OCI-M1 (cell line): ENCODE data around the gene MPP2.
"Not testable (repeated sequence)": the region's sequence is repeated elsewhere in the genome, so short reads cannot be mapped to it uniquely, and the experiment has no call there.

Source experiments
- DNase-seq: peaks from one replicate; lab custom pipeline; 2025; lab: John Stamatoyannopoulos, UW

Gene MPP2

DNA sequence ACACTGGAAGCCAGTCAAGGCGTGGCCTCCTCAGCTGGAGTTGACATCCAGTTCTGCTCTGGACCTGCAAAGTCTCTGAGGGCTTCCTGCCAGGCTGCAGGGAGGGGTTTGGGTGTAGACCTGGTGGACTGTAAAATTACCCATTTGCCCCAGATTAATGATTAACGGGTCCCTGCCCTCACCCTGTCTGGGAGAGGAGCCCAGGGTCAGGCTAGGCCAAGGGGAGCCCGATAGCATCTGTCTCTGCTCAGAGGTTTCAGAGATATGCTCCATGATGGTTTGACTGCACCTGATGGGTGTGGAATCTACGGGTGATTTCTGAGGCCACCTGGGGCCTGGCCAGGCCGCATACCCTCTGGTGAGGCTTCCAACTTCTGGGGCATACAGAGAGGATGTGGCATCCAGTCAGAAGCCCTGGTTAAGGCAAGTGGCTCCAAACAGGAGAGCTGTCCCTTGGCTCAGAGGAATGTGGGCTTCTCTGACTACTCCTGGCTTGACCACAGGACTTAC, 23.8 kb upstream of the MPP2 start:
- no peak for DNase-seq

DNA sequence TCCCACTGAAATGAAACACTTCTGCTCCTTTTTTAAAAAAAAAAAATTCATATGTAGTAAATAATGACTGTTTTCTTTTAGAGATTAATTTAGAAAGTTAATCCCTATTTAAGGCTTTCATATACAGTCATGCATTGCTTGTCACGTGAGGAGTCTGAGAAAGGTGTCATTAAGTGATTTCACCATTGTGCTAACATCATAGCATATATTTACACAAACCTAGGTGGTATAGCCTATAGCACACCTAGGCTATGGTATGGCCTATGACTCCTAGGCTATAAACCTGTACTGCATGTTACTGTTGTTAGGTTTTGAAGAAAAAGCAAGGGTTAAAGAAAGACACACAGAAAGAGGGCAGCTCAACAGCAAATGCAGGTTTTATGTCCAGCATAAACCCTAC, 21.3 kb upstream of the MPP2 start:
- DNase-seq: no peak

DNA sequence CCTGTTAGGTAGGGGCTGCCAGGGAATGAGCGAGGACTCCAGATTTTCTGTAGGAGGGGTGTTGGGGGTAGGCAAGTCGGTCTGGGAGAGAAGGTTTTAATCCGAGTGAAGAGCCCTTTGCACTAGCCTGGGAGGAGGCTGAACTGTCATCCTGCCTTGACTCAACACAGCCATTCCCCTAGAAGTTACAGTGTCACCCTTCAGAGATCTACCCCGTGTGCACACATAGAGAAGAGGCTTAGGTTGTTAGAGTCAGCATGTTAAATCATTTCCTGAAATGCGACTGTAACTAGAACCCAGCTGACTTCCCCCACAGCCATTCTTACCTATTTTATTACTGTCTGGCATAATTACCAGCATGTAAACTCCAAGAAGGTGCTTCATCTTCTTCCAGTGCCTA, 20.6 kb upstream of the MPP2 start:
- not testable (repeated sequence) for DNase-seq

DNA sequence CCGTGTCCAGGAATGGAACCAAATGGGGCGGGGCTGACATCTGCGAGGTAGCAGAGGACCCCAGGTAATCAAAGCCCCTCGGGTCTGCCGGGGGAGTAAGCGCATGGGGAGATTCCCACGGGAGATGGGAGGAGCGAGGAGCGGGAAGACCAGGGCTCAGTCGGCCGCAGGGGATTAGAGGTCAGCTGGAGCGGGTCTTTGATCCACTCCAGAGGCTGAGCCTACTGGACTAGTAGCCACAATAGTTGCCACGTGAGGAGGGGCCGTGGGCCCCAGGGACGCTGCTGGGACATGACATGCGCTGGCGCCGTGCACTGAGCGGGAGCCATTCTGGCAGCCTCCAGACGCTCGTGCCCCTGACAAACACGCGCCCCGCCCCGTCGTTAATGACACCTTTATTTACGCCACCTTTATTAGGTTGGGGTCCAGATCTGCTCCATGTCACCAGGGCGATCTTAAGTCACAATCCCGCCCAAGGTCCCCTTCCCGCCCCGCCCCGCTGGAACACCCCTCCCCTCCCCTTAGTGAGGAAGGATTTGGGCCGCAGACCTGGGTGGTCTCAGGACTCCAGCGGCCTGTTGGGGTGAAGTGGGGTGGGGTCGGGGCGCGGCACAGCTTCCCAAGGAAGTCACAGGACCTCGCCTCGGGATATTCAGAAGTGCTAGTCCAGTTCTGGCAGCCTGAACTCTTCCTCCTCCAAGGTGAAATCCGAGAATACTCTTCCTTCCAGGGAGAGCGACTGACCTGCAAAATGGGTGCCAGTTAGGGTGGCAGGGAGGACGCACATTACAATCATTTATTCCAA, 19.9 kb upstream of the MPP2 start:
- no peak for DNase-seq

DNA sequence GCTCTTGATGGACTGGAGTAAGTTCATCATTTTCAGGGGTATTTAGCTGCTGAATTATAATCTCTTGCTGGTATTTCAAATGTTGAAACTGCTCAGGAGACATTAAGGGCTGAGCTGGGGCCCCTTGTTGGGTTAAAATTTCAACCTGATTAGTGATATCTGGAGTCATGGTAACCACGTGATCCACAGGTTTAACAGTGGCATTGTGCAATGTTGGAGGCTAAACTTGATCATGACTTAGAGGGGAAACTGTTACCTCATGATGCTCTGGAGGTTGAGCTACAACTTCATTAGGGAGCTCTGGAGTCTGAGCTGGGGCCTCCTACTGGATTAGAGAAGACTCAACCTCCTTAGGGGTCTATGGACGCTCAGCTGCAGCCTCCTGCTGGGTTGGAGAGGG, 17.2 kb upstream of the MPP2 start:
- DNase-seq: no peak

DNA sequence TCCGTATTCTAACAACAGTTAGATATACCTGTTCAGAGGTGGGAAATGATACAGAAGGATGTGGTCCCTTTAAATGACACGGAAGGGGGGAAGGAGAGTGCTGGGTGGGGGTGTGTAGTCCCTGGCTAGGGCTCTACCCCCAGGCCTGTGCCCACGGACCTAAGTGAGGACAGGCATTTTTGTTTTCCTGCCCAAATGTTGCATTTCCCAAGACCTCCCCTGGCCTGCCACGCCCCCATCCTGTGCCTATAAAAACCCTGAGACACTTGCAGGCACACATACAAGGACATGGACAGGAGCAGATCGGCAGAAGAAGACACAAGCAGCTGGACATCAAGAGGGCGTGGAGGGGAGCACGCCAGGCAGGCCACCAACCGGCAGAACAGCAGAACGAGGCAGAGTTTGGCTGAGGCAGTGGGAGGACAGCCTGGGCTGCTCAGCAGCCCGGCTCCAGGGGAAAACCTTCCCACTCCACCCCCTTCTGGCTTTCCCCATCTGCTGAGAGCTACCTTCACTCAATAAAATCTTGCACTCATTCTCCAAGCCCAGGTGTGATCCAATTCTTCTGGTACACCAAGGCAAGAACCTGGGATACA, 13.3 kb upstream of the MPP2 start:
- no peak for DNase-seq

DNA sequence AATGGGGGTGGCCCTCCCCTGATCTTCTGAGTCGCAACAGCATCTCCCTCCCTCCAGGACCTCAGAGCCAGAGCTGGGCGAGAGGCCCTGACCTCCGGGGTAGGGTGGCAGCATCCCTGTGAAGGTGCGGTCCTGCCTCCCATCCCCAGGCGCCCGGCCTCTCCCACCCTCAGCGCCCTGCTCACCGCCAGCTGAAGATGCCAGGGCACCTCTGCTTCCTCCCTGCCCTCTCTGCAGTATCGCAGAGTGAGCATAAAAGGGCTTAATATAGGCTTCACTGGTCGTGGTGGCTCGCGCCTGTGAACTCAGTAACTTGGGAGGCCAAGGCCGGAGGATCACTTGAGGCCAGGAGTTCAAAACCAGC, 10.7 kb upstream of the MPP2 start:
- DNase-seq: no peak

DNA sequence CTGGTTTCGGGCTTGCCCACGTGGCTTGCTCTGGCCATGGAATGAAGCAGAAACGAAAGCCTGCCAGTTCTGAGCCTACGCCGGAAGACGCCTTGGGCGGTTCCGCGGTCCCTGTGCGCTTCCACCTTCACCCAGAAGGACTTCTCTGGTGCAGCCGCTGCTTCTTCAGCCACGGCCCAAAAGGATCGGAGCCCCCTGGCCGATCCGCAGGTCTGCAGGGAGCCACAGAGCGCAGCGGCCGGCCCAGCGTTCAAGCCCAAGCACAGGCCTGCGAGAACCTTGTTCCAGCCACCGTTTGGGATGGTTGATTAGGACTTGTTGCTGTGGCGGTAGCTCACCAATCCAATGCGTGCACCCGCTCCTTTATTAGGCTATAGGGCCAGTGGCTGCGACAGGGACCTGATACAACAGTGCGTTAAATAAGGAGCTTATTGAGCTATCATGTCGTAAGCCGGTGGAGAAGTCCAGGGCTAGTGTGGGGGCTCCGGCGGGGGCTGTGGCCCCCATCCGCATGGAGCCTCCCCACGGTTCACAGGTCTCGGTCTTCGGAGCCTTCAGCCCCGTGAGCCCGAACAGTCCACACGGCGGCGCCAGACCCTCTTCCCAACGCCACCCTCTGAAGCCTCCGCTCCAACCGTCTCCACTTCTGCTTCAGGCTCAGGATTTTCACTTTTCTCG, 10.2 kb upstream of the MPP2 start:
- DNase-seq: no peak

DNA sequence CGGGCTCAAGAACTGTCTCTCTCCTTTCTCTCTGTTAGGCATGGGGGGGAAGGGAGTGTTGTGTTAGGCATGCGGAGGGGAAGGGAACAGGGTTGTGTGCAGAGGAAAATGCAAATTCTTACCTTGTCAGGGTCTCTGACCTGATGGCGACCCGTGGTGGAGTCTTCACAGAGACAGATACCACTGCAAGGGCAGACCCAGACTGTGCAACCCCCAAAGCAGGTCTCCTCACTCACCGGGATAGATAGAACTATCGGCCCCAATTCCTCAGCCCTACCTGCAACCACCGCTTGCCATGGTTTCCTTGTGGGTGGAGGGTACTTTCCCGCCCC, 9.6 kb upstream of the MPP2 start:
- DNase-seq: no peak

DNA sequence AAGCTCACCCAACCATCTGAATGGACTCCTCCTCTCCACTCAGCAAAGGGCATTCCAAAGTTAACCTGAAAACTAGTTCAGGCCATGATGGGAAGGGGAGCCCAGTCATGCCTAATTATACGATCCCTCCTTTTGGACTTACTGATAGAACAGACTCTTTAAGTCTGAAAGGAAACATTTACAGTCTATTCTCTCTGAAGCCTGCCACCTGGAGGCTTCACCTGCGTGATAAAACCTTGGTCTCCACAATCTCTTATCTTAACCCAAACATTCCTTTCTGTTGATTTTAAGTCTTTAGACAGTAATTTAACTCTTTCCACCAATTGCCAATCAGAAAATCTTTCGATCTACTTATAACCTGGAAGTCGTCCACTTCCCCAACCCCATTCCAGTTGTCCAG, 9.0 kb upstream of the MPP2 start:
- DNase-seq: no peak

DNA sequence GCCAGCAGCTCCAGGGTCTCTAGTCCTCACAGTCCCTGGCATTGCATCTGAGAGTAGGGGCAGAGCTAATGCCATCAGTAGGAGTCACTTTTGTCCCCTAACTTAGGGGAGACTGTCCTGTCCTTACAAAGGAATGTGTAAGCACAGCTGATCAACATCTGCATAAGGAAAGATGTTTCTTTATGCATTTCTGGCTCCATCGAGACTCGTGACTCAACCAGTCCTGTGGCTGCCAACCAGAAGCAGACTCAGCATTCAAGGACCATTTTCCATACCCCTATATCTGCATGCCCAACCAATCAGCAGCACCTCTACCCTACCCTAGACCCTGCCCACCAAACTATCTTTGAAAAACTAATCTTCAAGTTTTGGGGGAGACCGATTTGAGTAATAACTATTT, 8.2 kb upstream of the MPP2 start:
- no peak for DNase-seq

DNA sequence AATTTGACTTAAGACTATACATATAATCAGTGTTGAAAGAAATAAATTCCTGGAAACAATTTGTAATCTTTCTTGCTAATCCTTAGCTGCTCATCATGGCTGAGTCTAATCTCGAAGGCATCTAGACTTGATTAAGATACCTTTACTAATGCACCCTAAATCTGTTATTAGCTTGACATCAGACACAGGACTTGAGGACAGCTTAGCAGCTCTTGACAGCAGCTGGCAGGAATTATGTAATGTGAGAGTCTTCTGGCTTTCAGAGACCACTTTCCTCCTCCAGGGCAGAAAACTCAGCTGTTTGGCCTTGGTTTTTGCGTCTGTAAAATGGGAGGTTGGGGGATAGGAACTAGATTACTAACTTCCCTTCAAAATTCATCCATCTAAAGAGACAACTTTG, 7.1 kb upstream of the MPP2 start:
- no peak for DNase-seq

DNA sequence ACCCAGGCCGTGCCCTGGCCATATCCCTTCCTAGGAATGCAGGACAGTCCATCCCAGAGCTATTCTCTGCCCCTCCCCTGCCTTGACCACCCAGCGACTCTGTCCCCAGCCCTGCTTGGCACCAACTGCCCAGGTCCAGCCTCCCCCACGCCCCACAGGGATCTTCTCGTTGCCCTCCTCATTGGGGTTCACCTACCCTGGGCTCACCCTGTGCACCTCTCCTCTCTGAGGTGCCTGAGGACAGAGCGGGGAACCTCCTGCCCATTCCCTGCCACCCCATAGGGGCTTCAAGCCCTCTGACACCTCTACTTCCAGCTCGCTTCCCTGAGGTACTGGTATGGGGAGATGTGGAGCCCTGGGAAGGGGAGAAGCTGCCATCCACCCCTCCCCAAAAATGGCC, 6.2 kb upstream of the MPP2 start:
- DNase-seq: no peak

DNA sequence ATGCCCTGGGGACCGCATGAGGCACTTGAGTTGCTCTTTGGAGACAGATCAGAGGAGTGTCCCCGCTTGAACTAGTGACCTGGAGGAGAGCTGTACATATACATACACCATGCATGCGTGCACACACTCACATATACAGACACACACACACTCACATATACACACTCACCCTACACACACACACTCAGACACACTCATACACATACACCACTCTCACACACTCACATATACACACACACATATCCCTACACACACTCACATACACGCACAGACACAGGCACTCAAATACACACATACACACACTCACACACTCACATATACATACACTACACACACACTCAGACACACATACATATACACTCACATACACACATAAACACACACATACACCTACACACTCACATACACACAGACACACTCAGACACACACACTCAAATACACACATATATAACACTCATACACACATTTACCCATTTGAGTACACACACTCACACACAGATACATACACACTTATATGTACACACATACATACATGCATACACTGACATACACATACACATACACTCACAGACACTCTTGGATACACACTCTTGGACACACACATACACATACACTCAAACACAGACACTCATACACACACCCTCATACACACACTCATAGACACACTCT, 5.4 kb upstream of the MPP2 start:
- no peak for DNase-seq

DNA sequence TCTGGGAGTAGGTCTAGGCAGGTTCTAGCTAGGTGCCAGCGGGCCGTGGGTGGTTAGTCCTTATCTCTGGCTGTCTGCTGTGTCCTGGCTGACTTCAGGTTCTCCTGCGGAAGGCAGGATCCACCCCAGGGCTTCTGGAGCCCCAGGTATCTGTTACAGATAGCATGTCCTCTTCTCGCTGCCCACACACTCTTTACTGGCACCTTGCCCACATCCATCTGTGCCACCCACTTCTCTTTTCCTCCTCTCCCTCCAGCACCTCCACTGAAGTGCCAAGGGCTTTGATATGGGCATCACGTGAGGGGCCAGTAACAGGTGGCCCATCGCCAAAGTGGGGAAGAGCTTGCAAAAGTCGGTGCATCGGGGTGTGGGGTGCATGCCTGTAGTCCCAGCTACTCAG, 4.6 kb upstream of the MPP2 start:
- no peak for DNase-seq

DNA sequence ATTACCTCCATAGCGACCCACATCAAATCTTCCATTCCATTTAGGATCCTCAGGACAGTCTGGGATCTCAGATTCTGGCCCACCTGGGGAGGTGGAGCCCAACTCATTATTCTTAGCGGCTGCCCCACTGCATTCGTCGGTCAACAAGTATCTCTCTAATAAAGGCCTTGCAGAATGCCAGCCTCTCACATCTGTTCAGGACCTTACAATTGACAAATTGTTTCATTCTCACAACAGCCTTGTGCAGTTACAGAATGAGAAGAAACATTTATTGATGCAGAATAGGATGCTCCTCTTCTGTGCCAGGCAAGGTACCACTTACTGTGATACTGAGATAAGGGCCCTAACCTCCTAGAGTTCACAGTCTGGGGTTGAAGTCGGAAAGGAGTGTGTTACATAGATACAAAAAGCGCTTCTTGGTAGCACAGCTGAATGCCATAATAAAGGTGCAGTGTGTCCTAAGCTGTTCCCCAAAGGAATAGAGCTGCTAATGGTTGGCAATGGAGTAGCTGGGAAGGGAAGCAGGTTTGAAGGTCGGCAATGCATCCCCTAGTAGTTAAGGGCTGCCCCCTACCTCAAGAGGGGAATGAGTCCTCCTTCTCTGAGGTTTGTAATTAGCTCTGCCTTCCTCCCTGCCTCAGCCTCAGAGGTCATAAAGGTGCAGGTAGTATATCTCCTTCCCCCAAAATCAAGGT, 2.3 kb upstream of the MPP2 start:
- no peak for DNase-seq

DNA sequence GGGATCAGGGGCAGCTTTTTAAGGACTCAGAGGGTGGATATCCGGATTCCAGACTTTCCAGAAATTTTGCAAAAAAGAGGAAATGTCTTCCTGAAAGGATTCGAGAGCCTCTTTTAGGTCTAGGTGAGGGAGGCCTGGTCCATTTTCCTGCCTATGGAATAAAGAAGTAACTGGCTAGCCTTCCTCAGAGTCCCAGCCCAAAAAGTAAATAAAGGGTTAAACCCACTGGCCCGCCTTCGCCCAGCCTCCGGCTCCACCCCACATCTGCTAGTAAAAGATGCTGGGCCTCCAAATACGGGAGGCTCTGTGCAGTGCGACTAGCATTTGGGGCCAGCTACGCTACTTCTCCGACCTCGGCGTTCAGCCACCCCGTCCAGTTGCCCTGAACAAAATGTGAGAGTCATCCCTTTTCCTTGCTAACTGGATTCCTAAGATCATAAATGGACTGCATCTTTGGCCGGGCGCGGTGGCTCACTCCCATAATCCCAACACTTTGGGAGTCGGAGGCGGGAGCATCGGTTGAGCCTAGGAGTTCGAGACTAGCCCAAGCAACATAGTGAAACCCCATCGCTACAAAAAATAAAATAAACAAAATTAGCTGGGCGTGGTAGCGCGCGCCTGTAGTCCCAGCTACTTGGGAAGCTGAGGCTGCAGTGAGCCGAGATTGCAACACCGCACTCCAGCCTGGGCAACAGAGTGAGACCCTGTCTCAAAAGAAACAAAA, 824 bp upstream of the MPP2 start:
- peak; percentile 58 for DNase-seq

DNA sequence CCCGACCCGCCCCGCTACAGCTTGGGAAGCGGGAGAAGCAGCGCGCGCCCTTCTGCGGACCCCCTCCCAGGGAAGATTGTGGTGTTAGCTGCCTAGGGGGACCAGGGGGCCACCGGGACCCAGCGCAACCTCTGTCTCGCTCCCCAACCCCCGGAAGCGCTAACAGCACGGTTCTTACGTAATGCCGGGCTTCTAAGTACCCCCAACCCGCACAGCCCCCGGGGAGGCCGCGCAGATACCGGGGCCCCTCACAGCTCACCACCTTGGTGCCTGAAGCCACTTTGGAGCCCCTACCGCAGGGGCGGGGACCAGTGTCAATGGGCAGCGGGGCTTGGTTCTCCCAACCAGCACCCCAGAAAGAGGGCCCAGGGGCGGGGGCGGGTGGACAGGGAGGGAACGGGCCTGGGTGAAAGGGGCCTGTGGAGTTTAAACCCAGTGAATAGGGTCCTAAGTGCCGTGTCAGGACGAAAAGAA, 348 bp downstream of the MPP2 start:
- no peak for DNase-seq

DNA sequence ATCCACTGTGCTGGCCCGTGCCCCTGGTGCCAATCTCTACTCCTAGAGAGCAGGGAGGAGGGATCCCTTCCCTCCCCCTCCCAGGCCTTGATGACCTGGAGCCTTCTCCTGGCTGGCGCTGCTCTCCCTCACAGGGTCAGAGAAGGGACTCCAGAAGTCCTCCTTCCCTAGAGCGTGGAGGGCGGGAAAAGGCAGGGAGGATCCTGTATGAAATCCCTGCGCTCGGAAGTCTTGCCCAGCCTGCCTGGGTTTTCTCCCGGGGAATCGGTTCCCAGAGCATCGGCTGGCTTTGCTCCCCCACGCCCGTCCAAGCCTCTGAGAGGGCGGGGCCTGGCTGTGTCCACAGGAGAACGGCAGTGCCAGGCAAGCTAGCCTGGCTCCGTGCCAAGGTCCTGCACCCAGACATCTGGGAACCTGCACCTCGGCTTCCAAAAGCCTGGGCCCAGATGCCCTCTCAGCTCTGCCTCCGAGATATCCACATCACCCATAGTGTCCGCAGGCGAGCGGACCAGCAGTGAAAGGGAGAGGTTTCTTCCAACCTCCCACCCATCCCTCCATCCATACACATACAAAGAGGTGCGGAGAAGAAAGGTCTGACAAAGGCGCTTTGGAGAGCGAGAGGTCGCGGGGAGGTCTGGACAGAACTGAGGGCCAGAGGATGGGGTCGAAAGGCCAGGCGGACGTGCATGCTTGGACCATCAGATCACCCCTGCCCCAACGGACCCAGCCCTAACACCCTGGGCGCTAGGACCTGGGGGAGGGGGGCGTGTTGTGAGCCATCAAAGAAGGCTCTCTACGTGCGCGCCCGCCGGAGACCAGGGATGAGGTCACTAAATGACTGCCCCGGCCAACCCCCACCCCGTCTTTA, 1.1 kb downstream of the MPP2 start:
- DNase-seq: no peak

DNA sequence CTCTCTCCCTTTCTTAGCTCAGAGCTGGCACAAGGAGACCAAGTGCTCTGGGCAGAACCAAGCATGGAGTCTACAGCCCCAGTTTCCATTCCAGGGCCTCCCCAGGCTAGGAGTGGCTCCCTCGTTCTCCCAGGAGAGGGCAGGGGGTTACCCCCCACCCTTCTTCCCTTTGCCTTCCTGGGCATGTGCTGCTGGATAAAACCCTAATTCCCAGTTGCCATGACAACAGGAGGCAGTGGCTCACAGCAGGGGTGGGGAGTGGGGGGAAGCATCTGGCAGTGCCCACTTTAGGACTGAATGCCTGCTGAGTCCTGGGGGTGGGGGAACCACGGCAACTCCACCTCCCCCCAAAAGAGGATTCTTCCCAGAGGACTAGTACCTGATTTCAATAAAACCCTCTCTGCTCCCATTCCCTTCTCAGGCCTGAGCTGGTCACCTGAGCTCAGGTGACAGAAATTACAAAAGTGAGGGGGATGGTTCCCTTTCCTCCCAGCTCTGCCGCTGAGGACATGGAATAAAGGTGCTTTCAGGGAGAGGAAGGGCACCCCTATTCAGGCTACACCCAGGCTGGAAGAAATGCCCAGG, 1.8 kb downstream of the MPP2 start:
- no peak for DNase-seq
